NCI-H524 treated with DMSO at 0.1 percent for 48 hours (cell line): ENCODE data around the gene USP17L20.
"Not testable (repeated sequence)": the region's sequence is repeated elsewhere in the genome, so short reads cannot be mapped to it uniquely, and the experiment has no call there.

ENCODE experiments used
- DNase-seq: peaks from one replicate; lab custom pipeline; 2025; lab: John Stamatoyannopoulos, UW

Gene USP17L20, protein sequence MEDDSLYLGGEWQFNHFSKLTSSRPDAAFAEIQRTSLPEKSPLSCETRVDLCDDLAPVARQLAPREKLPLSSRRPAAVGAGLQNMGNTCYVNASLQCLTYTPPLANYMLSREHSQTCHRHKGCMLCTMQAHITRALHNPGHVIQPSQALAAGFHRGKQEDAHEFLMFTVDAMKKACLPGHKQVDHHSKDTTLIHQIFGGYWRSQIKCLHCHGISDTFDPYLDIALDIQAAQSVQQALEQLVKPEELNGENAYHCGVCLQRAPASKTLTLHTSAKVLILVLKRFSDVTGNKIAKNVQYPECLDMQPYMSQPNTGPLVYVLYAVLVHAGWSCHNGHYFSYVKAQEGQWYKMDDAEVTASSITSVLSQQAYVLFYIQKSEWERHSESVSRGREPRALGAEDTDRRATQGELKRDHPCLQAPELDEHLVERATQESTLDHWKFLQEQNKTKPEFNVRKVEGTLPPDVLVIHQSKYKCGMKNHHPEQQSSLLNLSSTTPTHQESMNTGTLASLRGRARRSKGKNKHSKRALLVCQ

DNA sequence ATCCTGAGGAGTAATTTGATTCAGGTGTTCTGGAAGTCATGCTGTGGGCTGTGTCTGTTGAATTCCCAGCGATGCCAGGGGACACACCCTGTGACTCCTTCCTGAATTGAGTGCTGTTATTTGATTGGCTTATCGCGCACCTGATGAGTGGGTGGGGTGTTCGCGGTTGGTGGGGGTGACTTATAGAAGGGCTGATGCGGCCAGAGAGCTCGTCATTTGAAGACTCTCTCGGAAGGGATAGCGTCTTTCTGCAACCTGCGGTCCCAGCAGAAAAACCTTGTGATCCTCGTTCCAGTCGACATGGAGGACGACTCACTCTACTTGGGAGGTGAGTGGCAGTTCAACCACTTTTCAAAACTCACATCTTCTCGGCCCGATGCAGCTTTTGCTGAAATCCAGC, at the start of gene USP17L20:
Gene USP17L20, plus strand, starts transcription at position 301 of the 400 bp plus-strand sequence. Its CDS starts 0 bp downstream, at position 301.
- DNase-seq = not testable (repeated sequence)

DNA sequence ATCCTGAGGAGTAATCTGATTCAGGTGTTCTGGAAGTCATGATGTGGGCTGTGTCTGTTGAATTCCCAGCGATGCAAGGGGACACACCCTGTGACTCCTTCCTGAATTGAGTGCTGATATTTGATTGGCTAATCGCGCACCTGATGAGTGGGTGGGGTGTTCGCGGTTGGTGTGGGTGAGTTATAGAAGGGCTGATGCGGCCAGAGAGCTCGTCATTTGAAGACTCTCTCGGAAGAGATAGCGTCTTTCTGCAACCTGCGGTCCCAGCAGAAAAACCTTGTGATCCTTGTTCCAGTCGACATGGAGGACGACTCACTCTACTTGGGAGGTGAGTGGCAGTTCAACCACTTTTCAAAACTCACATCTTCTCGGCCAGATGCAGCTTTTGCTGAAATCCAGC, 47.6 kb upstream of the USP17L20 start, which contains the start of gene USP17L10:
Gene USP17L10, plus strand, starts transcription at position 301 of the 400 bp plus-strand sequence. Its CDS starts 0 bp downstream, at position 301.
- DNase-seq = not testable (repeated sequence)

DNA sequence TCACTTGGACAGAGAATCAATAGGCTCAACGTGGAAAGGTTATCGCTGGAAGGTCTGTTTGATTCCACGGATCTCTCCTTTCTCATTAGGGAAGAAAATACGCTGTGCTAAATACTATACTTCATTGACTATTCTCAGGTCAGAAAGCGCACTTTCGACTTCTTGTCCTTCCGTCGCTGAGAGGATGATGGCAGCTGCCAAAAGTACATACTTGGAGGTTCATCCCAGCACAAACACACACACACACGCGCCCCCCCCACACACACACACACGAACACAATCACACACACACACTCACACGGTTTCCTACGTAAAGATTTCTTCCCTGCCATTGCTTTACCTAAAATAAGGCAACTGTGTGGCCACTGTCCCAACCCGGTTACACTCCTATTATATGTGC, 43.2 kb upstream of the USP17L20 start:
- not testable (repeated sequence) for DNase-seq

DNA sequence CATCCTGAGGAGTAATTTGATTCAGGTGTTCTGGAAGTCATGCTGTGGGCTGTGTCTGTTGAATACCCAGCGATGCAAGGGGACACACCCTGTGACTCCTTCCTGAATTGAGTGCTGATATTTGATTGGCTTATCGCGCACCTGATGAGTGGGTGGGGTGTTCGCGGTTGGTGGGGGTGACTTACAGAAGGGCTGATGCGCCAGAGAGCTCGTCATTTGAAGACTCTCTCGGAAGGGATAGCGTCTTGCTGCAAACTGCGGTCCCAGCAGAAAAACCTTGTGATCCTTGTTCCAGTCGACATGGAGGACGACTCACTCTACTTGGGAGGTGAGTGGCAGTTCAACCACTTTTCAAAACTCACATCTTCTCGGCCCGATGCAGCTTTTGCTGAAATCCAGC, 42.8 kb upstream of the USP17L20 start, which contains the start of gene USP17L11:
Gene USP17L11, plus strand, starts transcription at position 301 of the 400 bp plus-strand sequence. Its CDS starts 0 bp downstream, at position 301.
- DNase-seq = not testable (repeated sequence)

DNA sequence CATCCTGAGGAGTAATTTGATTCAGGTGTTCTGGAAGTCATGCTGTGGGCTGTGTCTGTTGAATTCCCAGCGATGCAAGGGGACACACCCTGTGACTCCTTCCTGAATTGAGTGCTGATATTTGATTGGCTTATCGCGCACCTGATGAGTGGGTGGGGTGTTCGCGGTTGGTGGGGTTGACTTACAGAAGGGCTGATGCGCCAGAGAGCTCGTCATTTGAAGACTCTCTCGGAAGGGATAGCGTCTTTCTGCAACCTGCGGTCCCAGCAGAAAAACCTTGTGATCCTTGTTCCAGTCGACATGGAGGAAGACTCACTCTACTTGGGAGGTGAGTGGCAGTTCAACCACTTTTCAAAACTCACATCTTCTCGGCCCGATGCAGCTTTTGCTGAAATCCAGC, 38.1 kb upstream of the USP17L20 start, which contains the start of gene USP17L12:
Gene USP17L12, plus strand, starts transcription at position 301 of the 400 bp plus-strand sequence. Its CDS starts 0 bp downstream, at position 301.
- DNase-seq = not testable (repeated sequence)

DNA sequence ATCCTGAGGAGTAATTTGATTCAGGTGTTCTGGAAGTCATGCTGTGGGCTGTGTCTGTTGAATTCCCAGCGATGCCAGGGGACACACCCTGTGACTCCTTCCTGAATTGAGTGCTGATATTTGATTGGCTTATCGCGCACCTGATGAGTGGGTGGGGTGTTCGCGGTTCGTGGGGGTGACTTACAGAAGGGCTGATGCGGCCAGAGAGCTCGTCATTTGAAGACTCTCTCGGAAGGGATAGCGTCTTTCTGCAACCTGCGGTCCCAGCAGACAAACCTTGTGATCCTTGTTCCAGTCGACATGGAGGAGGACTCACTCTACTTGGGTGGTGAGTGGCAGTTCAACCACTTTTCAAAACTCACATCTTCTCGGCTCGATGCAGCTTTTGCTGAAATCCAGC, 33.3 kb upstream of the USP17L20 start, which contains the start of gene USP17L13:
Gene USP17L13, plus strand, starts transcription at position 301 of the 400 bp plus-strand sequence. Its CDS starts 0 bp downstream, at position 301.
- not testable (repeated sequence) for DNase-seq

DNA sequence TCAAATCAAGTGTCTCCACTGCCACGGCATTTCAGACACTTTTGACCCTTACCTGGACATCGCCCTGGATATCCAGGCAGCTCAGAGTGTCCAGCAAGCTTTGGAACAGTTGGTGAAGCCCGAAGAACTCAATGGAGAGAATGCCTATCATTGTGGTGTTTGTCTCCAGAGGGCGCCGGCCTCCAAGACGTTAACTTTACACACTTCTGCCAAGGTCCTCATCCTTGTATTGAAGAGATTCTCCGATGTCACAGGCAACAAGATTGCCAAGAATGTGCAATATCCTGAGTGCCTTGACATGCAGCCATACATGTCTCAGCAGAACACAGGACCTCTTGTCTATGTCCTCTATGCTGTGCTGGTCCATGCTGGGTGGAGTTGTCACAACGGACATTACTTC, 27.7 kb upstream of the USP17L20 start:
- not testable (repeated sequence) for DNase-seq

DNA sequence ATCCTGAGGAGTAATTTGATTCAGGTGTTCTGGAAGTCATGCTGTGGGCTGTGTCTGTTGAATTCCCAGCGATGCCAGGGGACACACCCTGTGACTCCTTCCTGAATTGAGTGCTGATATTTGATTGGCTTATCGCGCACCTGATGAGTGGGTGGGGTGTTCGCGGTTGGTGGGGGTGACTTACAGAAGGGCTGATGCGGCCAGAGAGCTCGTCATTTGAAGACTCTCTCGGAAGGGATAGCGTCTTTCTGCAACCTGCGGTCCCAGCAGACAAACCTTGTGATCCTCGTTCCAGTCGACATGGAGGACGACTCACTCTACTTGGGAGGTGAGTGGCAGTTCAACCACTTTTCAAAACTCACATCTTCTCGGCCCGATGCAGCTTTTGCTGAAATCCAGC, 23.8 kb upstream of the USP17L20 start, which contains the start of gene USP17L15:
Gene USP17L15, plus strand, starts transcription at position 301 of the 400 bp plus-strand sequence. Its CDS starts 0 bp downstream, at position 301.
- not testable (repeated sequence) for DNase-seq

DNA sequence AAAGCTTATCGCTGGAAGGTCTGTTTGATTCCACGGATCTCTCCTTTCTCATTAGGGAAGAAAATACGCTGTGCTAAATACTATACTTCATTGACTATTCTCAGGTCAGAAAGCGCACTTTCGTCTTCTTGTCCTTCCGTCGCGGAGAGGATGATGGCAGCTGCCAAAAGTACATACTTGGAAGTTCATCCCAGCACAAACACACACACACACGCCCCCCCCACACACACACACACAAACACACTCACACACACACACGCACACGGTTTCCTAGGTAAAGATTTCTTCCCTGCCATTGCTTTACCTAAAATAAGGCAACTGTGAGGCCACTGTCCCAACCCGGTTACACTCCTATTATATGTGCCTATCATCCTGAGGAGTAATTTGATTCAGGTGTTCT, 19.5 kb upstream of the USP17L20 start:
- DNase-seq = not testable (repeated sequence)

DNA sequence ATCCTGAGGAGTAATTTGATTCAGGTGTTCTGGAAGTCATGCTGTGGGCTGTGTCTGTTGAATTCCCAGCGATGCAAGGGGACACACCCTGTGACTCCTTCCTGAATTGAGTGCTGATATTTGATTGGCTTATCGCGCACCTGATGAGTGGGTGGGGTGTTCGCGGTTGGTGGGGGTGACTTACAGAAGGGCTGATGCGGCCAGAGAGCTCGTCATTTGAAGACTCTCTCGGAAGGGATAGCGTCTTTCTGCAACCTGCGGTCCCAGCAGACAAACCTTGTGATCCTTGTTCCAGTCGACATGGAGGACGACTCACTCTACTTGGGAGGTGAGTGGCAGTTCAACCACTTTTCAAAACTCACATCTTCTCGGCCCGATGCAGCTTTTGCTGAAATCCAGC, 14.3 kb upstream of the USP17L20 start, which contains the start of gene USP17L17:
Gene USP17L17, plus strand, starts transcription at position 301 of the 400 bp plus-strand sequence. Its CDS starts 0 bp downstream, at position 301.
- DNase-seq = not testable (repeated sequence)

DNA sequence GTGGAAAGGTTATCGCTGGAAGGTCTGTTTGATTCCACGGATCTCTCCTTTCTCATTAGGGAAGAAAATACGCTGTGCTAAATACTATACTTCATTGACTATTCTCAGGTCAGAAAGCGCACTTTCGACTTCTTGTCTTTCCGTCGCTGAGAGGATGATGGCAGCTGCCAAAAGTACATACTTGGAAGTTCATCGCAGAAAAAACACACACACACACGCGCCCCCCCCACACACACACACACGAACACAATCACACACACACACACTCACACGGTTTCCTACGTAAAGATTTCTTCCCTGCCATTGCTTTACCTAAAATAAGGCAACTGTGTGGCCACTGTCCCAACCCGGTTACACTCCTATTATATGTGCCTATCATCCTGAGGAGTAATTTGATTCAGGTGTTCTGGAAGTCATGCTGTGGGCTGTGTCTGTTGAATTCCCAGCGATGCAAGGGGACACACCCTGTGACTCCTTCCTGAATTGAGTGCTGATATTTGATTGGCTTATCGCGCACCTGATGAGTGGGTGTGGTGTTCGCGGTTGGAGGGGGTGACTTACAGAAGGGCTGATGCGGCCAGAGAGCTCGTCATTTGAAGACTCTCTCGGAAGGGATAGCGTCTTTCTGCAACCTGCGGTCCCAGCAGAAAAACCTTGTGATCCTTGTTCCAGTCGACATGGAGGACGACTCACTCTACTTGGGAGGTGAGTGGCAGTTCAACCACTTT, 9.8 kb upstream of the USP17L20 start, which contains the start of gene USP17L18:
Gene USP17L18, plus strand, starts transcription at position 678 of the 728 bp plus-strand sequence. Its CDS starts 0 bp downstream, at position 678.
- not testable (repeated sequence) for DNase-seq

DNA sequence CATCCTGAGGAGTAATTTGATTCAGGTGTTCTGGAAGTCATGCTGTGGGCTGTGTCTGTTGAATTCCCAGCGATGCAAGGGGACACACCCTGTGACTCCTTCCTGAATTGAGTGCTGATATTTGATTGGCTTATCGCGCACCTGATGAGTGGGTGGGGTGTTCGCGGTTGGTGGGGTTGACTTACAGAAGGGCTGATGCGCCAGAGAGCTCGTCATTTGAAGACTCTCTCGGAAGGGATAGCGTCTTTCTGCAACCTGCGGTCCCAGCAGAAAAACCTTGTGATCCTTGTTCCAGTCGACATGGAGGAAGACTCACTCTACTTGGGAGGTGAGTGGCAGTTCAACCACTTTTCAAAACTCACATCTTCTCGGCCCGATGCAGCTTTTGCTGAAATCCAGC, 4.8 kb upstream of the USP17L20 start, which contains the start of gene USP17L19:
Gene USP17L19, plus strand, starts transcription at position 301 of the 400 bp plus-strand sequence. Its CDS starts 0 bp downstream, at position 301.
- not testable (repeated sequence) for DNase-seq

DNA sequence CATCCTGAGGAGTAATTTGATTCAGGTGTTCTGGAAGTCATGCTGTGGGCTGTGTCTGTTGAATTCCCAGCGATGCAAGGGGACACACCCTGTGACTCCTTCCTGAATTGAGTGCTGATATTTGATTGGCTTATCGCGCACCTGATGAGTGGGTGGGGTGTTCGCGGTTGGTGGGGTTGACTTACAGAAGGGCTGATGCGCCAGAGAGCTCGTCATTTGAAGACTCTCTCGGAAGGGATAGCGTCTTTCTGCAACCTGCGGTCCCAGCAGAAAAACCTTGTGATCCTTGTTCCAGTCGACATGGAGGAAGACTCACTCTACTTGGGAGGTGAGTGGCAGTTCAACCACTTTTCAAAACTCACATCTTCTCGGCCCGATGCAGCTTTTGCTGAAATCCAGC, 4.6 kb downstream of the USP17L20 start, which contains the start of gene USP17L21:
Gene USP17L21, plus strand, starts transcription at position 301 of the 400 bp plus-strand sequence. Its CDS starts 0 bp downstream, at position 301.
- DNase-seq = not testable (repeated sequence)

DNA sequence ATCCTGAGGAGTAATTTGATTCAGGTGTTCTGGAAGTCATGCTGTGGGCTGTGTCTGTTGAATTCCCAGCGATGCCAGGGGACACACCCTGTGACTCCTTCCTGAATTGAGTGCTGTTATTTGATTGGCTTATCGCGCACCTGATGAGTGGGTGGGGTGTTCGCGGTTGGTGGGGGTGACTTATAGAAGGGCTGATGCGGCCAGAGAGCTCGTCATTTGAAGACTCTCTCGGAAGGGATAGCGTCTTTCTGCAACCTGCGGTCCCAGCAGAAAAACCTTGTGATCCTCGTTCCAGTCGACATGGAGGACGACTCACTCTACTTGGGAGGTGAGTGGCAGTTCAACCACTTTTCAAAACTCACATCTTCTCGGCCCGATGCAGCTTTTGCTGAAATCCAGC, 9.4 kb downstream of the USP17L20 start, which contains the start of gene USP17L22:
Gene USP17L22, plus strand, starts transcription at position 301 of the 400 bp plus-strand sequence. Its CDS starts 0 bp downstream, at position 301.
- DNase-seq = not testable (repeated sequence)

DNA sequence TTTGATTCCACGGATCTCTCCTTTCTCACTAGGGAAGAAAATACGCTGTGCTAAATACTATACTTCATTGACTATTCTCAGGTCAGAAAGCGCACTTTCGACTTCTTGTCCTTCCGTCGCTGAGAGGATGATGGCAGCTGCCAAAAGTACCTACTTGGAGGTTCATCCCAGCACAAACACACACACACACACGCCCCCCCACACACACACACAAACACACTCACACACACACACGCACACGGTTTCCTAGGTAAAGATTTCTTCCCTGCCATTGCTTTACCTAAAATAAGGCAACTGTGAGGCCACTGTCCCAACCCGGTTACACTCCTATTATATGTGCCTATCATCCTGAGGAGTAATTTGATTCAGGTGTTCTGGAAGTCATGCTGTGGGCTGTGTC, 13.8 kb downstream of the USP17L20 start:
- DNase-seq = not testable (repeated sequence)
